ENCODE measurements around the gene CEACAM20.
"Not testable (repeated sequence)": the region's sequence is repeated elsewhere in the genome, so short reads cannot be mapped to it uniquely, and the experiment has no call there.

Gene CEACAM20

DNA sequence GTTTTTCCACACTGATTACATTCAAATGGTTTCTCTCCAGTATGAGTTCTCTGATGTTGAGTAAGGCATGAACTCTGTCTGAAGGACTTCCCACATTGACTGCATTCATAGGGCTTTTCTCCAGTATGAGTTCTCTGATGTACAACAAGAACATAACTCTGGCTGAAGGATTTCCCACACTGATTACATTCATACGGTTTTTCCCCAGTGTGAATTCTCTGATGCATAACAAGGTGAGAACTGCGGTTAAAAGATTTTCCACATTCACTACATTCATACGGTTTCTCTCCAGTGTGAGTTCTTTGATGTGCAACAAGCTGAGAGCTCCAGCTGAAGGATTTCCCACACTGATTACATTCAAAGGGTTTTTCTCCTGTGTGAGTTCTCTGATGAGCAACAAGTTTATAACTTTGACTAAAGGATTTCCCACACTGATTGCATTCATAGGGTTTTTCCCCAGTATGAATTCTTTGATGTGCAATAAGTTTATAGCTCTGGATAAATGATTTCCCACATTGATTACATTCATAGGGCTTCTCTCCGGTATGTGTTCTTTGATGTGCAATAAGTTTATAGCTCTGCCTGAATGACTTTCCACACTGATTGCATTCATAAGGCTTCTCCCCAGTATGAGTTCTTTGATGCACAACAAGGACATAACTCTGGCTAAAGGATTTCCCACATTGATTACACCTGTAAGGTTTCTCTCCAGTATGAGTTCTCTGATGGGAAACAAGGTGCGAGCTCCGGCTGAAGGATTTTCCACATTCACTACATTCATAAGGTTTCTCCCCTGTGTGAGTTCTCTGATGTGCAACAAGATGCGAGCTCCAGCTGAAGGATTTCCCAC is 52.7 kb downstream of the CEACAM20 start:
- H3K4me3 ChIP-seq (ENCODE audit: low read depth, low read length), result no peak overlapping the region
- TF ChIP-seq, protein P1, sequence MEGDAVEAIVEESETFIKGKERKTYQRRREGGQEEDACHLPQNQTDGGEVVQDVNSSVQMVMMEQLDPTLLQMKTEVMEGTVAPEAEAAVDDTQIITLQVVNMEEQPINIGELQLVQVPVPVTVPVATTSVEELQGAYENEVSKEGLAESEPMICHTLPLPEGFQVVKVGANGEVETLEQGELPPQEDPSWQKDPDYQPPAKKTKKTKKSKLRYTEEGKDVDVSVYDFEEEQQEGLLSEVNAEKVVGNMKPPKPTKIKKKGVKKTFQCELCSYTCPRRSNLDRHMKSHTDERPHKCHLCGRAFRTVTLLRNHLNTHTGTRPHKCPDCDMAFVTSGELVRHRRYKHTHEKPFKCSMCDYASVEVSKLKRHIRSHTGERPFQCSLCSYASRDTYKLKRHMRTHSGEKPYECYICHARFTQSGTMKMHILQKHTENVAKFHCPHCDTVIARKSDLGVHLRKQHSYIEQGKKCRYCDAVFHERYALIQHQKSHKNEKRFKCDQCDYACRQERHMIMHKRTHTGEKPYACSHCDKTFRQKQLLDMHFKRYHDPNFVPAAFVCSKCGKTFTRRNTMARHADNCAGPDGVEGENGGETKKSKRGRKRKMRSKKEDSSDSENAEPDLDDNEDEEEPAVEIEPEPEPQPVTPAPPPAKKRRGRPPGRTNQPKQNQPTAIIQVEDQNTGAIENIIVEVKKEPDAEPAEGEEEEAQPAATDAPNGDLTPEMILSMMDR (IDR thresholded peaks at IDR 0.05; ENCODE audit: borderline replicate concordance, insufficient read depth, low read depth, low read length), result no peak

DNA sequence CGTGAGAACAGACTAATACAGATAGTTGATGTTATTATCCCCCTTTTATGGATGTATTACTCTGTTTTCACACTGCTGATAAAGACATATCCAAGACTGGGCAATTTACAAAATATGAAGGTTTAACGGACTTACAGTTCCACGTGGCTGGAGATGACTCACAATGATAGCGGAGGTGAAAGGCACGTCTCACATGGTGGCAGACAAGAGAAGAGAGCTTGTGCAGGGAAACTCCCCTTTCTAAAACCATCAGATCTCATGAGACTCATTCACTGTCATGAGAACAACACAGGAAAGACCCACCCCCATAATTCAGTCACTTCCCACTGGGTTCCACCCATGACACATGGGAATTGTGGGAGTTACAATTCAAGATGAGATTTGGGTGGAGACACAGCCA is 60.7 kb downstream of the CEACAM20 start:
- not testable (repeated sequence) for H3K4me3 ChIP-seq (ENCODE audit: low read depth, low read length)

DNA sequence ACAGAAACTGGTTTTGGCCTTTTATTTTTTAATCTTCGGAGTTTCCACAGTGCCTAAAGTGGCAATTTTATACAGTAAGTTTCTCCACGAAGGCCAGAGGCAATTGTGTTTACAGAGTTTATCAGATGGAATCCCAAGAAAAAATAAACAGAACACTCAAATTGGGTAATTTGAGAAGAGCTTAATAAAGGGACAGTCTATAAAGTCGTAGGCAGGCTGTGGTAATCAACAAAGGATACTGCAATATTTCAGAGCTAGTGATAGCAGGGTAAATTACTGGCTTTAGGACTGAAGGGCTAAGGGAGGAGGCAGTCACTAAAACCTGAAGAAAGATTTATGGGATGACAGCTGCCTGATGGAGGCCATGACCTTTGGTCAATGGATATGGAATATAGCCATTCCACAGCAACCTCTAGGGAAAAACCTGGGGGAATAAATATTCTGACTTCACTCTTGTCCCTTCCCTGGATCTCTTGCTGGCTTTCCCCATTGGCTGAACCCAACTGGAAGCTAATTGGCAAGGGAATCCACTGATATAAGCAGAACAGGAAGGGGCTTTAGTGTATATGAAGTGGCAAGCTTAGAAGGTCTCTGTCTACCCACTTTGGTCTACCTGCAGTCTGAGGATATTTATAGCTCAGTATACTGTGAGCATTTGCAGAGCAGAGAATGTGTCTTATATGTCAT is 66.7 kb downstream of the CEACAM20 start:
- not testable (repeated sequence) for H3K4me3 ChIP-seq (ENCODE audit: low read depth, low read length)

All from GM12875 (cell line).